ENCODE data around the gene GRK5. TPM values are rescaled to one million over a fixed set of nuclear protein-coding genes. Genes with fewer than 3 reads are reported as not detected.

Gene GRK5
- total RNA-seq, 1 experiment from 2014 or later: 2.3 TPM

GRCh38 chr10:119320981-119321380 is 113.6 kb downstream of the GRK5 start (continued):
- no peak for TF ChIP-seq CTCF (IDR thresholded peaks at IDR 0.05)
- TF ChIP-seq SOX15 (CRISPR knock-in tag; IDR thresholded peaks at IDR 0.05): no peak
- TF ChIP-seq E2F4 (CRISPR knock-in tag; IDR thresholded peaks at IDR 0.05; ENCODE audit: borderline replicate concordance, low read depth): no peak
- no peak for TF ChIP-seq ELF4 (CRISPR knock-in tag; IDR thresholded peaks at IDR 0.05; ENCODE audit: low read depth)
- TF ChIP-seq MYBL2 (CRISPR knock-in tag; IDR thresholded peaks at IDR 0.05): no peak
- TF ChIP-seq USF2 (CRISPR knock-in tag; IDR thresholded peaks at IDR 0.05): no peak

GRCh38 chr10:119323085-119324016 is 116.0 kb downstream of the GRK5 start:
- Mint-ChIP-seq H3K9me3 (peaks cover 10% of the 10 kb centered on the region), H3K36me3 (peaks cover 7% of the 10 kb centered on the region), H3K27ac (no peak overlapping the region), H3K4me3 (no peak overlapping the region), H3K27me3 (ENCODE audit: low read depth) (no peaks in the 10 kb centered on the region), H3K4me1 (peaks cover 11% of the 10 kb centered on the region)
- no peak for DNase-seq (ENCODE audit: low spot score)
- ChIA-PET POLR2A (no interaction called here), CTCF (interaction anchor here (1.4 to 1.6 kb wide), 3 partner anchors 21 to 124 kb away, joined by 4 read pairs; no protein-coding TSS in a partner anchor)
- TF ChIP-seq MYBL2 (CRISPR knock-in tag; IDR thresholded peaks at IDR 0.05) (no peak), ARID4B (CRISPR knock-in tag; IDR thresholded peaks at IDR 0.05; ENCODE audit: borderline replicate concordance) (no peak), ATF3 (CRISPR knock-in tag; conservative IDR thresholded peaks at IDR 0.05) (no peak), GABPB1 (CRISPR knock-in tag; IDR thresholded peaks at IDR 0.05) (peak; percentile 87), ATF6 (CRISPR knock-in tag; IDR thresholded peaks at IDR 0.05) (no peak)
- no peak for ATAC-seq

- Mint-ChIP-seq H3K36me3 (peaks cover 7% of the 10 kb centered on the region), H3K4me3 (no peak overlapping the region), H3K9me3 (peaks cover 10% of the 10 kb centered on the region), H3K27me3 (ENCODE audit: low read depth) (no peaks in the 10 kb centered on the region), H3K4me1 (no peaks in the 10 kb centered on the region), H3K27ac (no peak overlapping the region)
- ATAC-seq (no peak), DNase-seq (ENCODE audit: low spot score) (no peak)
- CTCF ChIA-PET: no interaction called here
- POLR2A ChIA-PET: no interaction called here
- no peak for TF ChIP-seq ZNF671 (CRISPR knock-in tag; IDR thresholded peaks at IDR 0.05)
These were observed 117.8 kb downstream of the GRK5 start for GRCh38 chr10:119325131-119325530.
